Prostate gland (tissue), 2 donors: Measurements from ENCODE around the gene IL18R1. TPM values are rescaled to one million over a fixed set of nuclear protein-coding genes. Genes with fewer than 3 reads are reported as not detected.
A peak's percentile ranks its signal among the peaks of the same experiment; 100 is the strongest.

ENCODE experiments used
- DNase-seq: peaks from one replicate; pipeline ENCODE4 v3.0.0-alpha.2; 2019; ENCODE audit warnings: low spot score
- H3K27ac ChIP-seq, 2 donors: fragments of 200-600 bp; sonication (generic); 2 replicates each; pipeline ENCODE4 v1.5.1; 2017 to 2019
- H3K27me3 ChIP-seq: fragments of 200-600 bp; sonication (generic); replicated peaks from 2 replicates; pipeline ENCODE4 v1.5.1; 2019; ENCODE audit not compliant: insufficient read depth
- H3K36me3 ChIP-seq, 2 donors: fragments of 200-600 bp; sonication (generic); 1 replicate in 1 of 2; 2 replicates in 1 of 2; pipeline versions ENCODE4 v1.5.1 to v1.8.1; 2017 to 2019
- H3K4me1 ChIP-seq: fragments of 200-600 bp; sonication (generic); replicated peaks from 2 replicates; pipeline ENCODE4 v1.5.1; 2019
- H3K4me3 ChIP-seq, 2 donors: fragments of 200-600 bp; sonication (generic); 2 replicates each; pipeline ENCODE4 v1.5.1; 2017 to 2019
- H3K9me3 ChIP-seq: fragments of 200-600 bp; sonication (generic); 2 replicates; pipeline ENCODE4 v1.5.1; 2017
- POLR2A ChIP-seq: fragments of 450-650 bp; IDR thresholded peaks from one replicate; pipeline ENCODE4 v1.6.1; 2016; ENCODE audit warnings: antibody characterized with exemption, mild to moderate bottlenecking
- POLR2AphosphoS5 ChIP-seq: sonication (generic); formaldehyde crosslinking; IDR thresholded peaks from one replicate; pipeline ENCODE4 v1.6.1; 2017; ENCODE audit warnings: antibody characterized with exemption
- WGBS: methylation state at CpG from one replicate; pipeline ENCODE4 v1.1.5; 2018; 5-methylcytosine and 5-hydroxymethylcytosine counted together
- intact Hi-C: fragments of 100-400 bp; cut with DNase I; formaldehyde crosslinking; loops from one replicate; pipeline ENCODE4 v1.14.2; 2022
- total RNA-seq, 2 donors: library from RNA; depleted of rRNA; stranded (reverse); fragments of >200 nt; gene quantifications; one replicate each; pipeline ENCODE4 v1.1.0, GENCODE V29; 2016
- TF ChIP-seq, protein P1 (sequence below), 4 experiments: fragments of 200-600 bp in 2 of 4; fragments of 450-650 bp in 2 of 4; sonication (generic) in 2 of 4; IDR thresholded peaks; 1 replicate in 3 of 4; 2 replicates in 1 of 4; pipeline ENCODE4 v1.5.1; 2016 to 2019; ENCODE audit warnings: antibody characterized with exemption in 4 of 4, mild to moderate bottlenecking in 2 of 4, moderate library complexity in 2 of 4

IL18R1 gene
- total RNA-seq, 2 donors from 2014 or later, result 0.91 to 1.5 TPM

DNA sequence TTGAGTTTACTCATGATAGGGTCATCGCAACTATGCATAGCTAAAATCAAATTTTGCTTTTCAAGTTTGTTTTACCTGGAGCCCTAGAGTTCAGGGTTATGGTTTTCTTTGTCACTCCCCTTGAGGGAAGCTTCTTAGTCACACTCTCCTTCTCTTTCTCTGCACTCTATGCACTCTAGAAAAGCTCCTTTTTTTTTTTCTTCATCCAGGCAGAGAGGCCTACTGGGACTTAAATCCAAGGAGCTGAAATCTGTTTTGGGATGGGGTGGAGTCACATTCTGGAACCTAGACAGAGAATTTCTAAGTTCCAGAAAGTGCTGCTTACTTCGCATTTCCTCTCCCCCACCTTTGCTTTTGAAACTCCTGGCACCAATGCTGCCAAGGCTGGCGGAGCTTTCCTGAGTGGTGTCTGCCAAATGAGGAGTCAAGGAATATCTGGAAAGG, 19.1 kb upstream of the IL18R1 start:
- no peak for DNase-seq
- Histone ChIP-seq H3K9me3 (no peaks in the 10 kb centered on the region), H3K27me3 (no peaks in the 10 kb centered on the region), H3K4me1 (no peaks in the 10 kb centered on the region), H3K27ac (no peak overlapping the region), H3K36me3 (no peaks in the 10 kb centered on the region), H3K4me3 (no peak overlapping the region)
- 66% methylated on average over 3 of the region's 3 CpGs for WGBS
- TF ChIP-seq POLR2AphosphoS5, result no peak
- TF ChIP-seq POLR2A, result no peak
- TF ChIP-seq, protein P1, sequence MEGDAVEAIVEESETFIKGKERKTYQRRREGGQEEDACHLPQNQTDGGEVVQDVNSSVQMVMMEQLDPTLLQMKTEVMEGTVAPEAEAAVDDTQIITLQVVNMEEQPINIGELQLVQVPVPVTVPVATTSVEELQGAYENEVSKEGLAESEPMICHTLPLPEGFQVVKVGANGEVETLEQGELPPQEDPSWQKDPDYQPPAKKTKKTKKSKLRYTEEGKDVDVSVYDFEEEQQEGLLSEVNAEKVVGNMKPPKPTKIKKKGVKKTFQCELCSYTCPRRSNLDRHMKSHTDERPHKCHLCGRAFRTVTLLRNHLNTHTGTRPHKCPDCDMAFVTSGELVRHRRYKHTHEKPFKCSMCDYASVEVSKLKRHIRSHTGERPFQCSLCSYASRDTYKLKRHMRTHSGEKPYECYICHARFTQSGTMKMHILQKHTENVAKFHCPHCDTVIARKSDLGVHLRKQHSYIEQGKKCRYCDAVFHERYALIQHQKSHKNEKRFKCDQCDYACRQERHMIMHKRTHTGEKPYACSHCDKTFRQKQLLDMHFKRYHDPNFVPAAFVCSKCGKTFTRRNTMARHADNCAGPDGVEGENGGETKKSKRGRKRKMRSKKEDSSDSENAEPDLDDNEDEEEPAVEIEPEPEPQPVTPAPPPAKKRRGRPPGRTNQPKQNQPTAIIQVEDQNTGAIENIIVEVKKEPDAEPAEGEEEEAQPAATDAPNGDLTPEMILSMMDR (IDR thresholded peaks at IDR 0.05), result no peak
- intact Hi-C loops, result no loop called here

- Histone ChIP-seq H3K9me3 (no peaks in the 10 kb centered on the region), H3K27me3 (no peaks in the 10 kb centered on the region), H3K27ac (no peak overlapping the region), H3K4me1 (no peaks in the 10 kb centered on the region), H3K4me3 (no peak overlapping the region), H3K36me3 (no peaks in the 10 kb centered on the region)
- intact Hi-C loops, result no loop called here
- WGBS, result 73% methylated on average over 1 of the region's 1 CpG
- TF ChIP-seq, protein P1 (IDR thresholded peaks at IDR 0.05), result no peak
- TF ChIP-seq POLR2AphosphoS5, result no peak
- no peak for TF ChIP-seq POLR2A
- DNase-seq, result no peak
Observed at GRCh38 chr2:102337012-102337411, 18.6 kb upstream of the IL18R1 start.

DNA sequence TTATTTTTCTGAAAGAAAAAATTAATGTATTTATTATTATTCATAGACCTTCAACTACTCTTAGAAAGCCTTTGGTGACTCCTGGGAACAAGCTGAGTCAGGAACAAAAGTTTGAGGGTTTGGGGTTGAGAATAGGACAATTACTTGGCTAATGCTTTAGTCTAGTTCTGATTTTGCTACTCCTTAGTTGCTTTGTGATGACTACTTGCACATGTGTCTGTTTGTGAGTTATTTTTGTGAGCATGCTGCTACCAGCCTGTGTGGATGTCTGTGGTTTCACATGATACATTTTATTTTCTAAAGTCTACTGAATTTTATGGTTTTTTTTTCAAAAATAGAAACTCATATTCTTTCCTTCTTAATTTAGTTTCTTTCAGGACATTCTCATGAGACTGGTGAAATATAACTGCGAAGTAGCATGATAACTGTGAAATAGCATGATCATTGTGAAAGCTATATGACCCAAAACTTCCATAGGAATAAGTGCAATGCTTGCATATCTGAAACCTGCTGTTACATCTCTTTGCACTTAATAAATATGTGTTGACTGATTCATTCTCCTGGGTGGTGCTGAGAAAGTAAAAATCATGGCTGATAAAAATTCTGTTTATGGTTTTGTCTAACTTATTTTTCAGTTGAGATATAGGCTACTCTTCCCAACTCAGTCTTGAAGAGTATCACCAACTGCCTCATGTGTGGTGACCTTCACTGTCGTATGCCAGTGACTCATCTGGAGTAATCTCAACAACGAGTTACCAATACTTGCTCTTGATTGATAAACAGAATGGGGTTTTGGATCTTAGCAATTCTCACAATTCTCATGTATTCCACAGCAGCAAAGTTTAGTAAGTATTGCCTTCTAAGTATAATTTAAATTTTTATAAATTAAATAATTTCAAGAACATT, 17.9 kb upstream of the IL18R1 start:
- Histone ChIP-seq H3K27ac (no peak overlapping the region), H3K9me3 (no peaks in the 10 kb centered on the region), H3K36me3 (no peaks in the 10 kb centered on the region), H3K4me3 (no peak overlapping the region), H3K4me1 (peaks cover 4% of the 10 kb centered on the region), H3K27me3 (no peaks in the 10 kb centered on the region)
- intact Hi-C loops, result no loop called here
- TF ChIP-seq, protein P1 (IDR thresholded peaks at IDR 0.05), result no peak
- TF ChIP-seq POLR2AphosphoS5 (no peak), POLR2A (no peak)
- WGBS, result 89% methylated on average over 3 of the region's 3 CpGs
- DNase-seq, result no peak

DNA sequence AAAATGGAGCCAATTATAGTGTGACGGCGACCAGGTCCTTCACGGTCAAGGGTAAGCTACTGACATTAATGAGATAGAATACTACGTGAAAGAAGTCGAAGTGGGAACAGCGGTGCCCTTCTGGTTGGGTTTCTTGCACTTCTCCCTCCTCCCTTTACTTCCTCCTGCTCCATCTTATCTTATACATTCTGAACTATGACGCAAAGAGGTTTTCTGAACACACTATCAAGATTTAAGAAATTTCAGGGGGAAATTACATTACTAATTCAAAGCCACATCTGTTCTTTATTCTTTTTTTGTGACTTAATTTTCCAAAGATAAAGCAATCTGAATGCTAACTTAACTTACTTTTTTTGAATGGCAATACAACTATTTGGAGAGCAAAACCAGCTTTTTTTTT, 14.8 kb upstream of the IL18R1 start:
- Histone ChIP-seq H3K27me3 (no peaks in the 10 kb centered on the region), H3K9me3 (no peaks in the 10 kb centered on the region), H3K4me1 (peaks cover 10% of the 10 kb centered on the region), H3K4me3 (no peak overlapping the region), H3K27ac (no peak overlapping the region), H3K36me3 (no peaks in the 10 kb centered on the region)
- intact Hi-C loops, result no loop called here
- no peak for DNase-seq
- 92% methylated on average over 7 of the region's 7 CpGs for WGBS
- TF ChIP-seq POLR2A (no peak), POLR2AphosphoS5 (no peak)
- TF ChIP-seq, protein P1 (IDR thresholded peaks at IDR 0.05), result no peak

DNA sequence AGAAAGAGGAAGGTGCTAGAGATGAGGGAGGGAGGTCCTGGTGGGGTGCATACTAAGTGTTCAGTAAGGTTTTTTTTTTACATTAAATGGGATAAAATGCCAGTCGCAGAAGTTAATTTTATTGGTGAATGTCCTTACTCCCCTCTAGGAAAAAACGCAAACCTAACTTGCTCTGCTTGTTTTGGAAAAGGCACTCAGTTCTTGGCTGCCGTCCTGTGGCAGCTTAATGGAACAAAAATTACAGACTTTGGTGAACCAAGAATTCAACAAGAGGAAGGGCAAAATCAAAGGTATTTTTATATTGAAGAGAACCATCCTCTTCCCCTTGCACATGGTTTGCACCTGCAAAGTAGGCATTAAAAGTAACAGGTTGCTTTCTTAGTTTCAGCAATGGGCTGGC, 12.7 kb upstream of the IL18R1 start:
- H3K36me3 ChIP-seq, result no peaks in the 10 kb centered on the region
- H3K27ac ChIP-seq, result no peak overlapping the region
- TF ChIP-seq POLR2A (no peak), POLR2AphosphoS5 (peak; percentile 54)
- TF ChIP-seq, protein P1 (IDR thresholded peaks at IDR 0.05), result peak in 1 of 4 experiments; percentile 16
- H3K9me3 ChIP-seq, result no peaks in the 10 kb centered on the region
- intact Hi-C loops, result no loop called here
- 16% methylated on average over 3 of the region's 3 CpGs for WGBS
- H3K27me3 ChIP-seq, result no peaks in the 10 kb centered on the region
- H3K4me3 ChIP-seq, result no peak overlapping the region
- peak; percentile 44 for DNase-seq
- peaks cover 10% of the 10 kb centered on the region for H3K4me1 ChIP-seq
